CD4-positive, alpha-beta T cell treated with Interleukin-6 for 4 hours (primary cell): ENCODE data around the gene IFNA5.

Source experiments
- DNase-seq: peaks from one replicate; pipeline ENCODE4 v3.0.0-alpha.2; 2020; ENCODE audit warnings: mixed read lengths

IFNA5 gene

GRCh38 chr9:21305213-21305612 lies at the start of gene IFNA5:
IFNA5 (minus strand) TSS chr9:21305313; CDS start chr9:21305256, 57 bp downstream.
- no peak for DNase-seq

DNA sequence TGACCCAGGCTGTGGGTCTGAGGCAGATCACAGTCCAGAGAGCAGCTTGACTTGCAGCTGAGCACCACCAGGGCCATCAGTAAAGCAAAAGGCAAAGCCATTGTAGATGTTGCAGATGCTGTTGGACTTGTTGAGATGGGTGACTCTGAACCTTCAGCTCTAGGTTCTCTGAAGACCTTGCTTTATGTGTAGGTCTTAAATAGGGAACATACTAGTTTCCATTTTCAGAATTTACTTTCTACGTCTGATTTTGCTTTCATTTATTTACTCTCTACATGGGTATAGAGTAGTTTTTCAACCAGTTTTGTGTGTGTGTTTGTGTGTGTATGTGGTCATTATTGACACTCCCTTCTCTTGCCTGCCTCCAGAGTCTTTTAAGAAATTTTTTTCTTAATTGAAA lies 45.7 kb upstream of the IFNA5 start, which contains the start of gene IFNA6:
Gene IFNA6, minus strand, starts transcription at position 101 of the 400 bp plus-strand sequence. Its CDS starts 0 bp downstream, at position 101.
- no peak for DNase-seq

DNA sequence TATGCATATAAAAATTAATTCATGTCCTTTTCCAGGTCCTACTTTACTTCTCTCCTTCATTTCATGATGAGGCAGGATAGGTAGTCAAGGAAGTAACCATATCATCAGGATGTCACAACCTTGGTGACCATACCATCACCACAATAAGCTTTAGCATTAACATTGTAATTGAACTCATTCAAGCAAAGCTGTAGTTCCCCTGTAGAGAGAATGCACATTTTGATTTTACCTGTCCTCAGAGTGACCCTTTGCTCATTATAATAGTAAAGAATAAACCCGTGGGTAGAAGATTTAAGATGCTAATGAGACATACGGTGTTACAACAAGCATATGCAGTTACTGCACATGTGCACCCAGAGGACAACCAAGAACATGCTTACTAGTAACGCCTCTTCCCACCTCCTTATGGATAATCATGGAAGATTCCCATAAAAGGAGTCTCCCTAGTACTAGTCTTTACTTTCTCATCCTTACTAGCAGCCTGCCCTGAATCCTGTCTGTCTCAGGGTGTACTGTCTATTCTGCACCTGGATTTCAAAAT lies 43.4 kb upstream of the IFNA5 start:
- DNase-seq: no peak

DNA sequence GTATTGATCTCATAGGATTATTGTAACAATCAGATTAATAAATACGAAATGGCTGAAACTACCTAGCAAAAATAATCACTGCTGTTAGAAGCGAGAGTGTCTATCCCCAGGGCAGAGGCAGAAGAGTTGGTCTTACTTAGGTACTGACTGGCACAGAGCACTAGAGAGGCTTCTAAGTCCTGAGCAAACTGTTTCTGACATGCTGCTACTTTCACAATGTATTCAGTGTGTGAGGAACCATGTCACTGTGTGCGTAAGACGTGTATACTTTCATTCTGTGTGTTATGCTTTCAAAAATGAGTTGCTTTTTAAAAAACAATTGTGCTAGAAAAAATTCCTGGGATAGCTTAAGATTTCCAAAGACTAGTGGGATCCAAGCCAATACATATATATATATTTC lies 35.6 kb upstream of the IFNA5 start:
- DNase-seq: no peak

DNA sequence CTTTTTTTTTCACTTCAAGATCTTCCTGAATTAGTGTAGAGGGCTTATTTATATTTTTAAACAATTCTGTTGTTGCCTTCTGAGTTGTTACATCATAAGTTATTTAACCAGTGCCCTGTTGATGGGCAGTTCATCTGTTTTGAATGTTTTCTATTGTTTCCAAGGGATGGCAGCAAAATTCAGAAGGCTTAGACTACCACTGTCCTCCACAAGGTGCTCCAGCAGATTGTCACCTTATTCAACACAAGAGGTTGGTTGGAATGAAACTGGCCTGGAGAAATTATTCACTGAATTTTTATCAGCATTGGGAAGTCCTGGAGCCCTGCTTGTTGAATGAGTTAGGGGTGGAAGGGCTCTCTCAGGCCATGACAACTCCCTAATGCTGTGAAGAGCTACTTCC lies 31.3 kb upstream of the IFNA5 start:
- no peak for DNase-seq

DNA sequence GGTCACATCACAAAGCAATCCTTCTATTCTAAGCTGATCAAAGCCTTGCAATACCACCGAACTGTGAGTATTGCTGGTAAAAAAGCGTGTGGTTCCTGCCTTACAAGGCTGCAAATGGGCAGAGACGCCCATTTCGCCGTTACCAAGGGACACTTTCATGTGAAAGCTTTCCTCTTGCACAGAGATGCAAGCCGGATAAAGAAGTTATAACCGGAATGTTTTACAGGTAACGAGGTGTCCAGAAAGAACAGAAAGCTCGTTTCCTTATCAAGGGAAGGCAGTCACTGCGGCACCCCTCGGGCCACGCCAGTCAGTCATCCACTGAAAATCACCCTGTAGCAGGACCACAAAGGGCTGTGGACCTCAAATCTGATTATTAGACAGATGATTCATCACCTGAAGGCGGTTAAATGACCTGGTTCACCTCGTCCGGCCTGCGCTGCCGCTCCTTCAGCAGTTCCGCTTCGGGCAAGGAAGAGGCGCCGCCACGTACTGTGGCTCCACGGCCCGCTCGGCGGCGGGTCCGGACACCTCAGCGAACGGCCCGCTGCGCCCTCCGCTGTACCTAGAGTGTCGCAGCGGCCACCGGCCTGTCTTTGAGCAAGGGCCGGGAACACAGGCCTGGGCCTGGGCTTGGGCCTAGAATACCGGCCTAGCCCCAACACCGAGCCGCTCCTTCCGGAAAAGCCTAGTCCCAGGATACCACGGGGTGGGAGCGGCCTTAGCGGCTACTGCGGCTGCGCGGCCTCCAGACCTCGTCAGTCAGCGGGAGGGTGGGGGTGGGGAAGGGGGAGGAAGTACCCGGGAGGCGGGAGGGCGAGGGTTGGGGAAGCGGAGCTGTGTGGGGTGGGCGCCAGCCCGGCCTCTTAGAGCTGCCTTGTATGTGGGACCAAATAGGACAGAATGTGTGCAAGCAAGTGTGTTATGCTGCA lies 29.9 kb upstream of the IFNA5 start, which contains the start of gene KLHL9:
Gene KLHL9, minus strand, starts transcription at position 704 of the 932 bp plus-strand sequence. Its CDS starts 545 bp downstream, at position 159.
- DNase-seq: peak; percentile 92

- no peak for DNase-seq
Observed at GRCh38 chr9:21333226-21333625, 28.1 kb upstream of the IFNA5 start.

GRCh38 chr9:21331676-21332402 lies 26.7 kb upstream of the IFNA5 start:
- no peak for DNase-seq

- DNase-seq: no peak
Observed at GRCh38 chr9:21326526-21327139, 21.5 kb upstream of the IFNA5 start.

DNA sequence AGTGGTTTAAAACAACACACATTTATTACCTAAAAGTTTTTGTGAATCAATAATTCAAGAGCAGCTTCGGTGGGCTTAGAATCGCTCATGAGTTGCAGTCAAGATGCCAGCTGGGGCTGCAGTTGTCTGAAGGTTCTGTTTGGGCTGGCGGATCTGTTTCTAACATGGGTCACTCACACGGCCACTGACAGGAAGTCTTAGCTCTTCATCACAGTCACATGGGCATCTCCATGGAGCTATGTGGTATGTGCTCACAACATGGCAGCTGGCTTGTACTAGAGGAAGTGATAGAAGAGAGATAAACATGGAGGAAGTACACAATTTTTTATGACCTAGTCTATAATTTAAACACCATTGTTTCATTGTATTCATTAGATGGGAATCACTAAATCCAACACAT lies 18.9 kb upstream of the IFNA5 start:
- DNase-seq: no peak

- no peak for DNase-seq
Observed at GRCh38 chr9:21322911-21323461, 17.9 kb upstream of the IFNA5 start.

- DNase-seq: no peak
Observed at GRCh38 chr9:21320465-21320864, 15.4 kb upstream of the IFNA5 start.

GRCh38 chr9:21317956-21318923 lies 13.1 kb upstream of the IFNA5 start:
- peak; percentile 31 for DNase-seq

DNA sequence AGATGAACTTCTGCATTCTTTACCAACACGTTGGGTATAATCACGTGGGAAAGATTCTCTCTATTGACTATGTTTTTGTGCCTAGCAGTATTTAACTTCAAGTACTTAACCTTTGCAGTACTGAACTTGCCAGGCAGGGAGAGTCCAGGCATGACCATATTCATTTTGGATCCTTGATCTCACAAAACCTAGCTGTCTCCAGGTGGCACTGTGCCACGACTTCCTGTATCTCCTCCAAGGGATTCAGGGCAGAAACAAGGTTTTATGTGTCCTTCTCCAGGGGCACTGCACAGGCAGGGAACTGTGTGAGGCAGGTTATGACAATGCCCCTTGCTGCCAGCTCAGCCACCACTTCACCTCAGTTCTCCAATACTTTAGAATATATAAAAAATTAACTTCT lies 11.7 kb upstream of the IFNA5 start:
- DNase-seq: peak; percentile 7

DNA sequence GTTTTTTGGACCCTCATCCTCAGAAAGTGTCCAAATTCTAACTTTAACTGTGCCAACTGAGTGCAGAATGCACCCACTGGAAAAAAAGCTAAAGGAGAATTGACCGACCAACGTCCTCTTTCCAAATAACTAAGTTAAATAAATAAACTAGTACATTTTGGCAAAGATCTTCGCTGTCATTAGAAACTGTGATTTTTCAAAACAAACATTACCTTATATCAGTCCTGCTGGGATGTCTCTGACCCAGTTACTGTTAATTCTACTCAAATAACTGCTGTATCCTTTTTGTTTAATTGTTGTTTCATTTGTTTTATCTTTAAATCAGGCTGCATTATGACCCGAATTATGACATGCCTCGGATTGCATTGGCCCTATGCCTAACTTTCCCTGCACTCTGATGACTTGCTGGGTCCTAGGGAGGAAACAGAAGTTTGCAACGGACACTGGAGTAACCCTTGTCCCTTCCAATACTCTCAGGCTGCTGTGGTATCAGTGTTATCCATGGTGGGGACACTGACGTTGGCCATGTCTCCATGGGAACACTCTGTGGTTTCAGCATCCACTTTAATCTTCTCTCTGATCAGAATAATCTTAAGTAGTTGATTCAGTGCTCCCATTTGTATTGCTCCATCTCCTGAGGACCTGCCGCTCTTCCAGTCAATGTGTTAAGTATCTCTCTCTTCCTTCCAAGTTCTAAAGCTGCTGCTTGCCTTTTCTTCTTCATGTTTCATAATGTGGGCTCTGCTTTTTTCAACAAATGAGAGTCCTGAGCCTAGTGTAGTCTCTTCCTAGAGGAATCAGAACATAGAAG lies 11.1 kb upstream of the IFNA5 start:
- DNase-seq: no peak

- DNase-seq: no peak
Observed at GRCh38 chr9:21314152-21314551, 9.0 kb upstream of the IFNA5 start.

DNA sequence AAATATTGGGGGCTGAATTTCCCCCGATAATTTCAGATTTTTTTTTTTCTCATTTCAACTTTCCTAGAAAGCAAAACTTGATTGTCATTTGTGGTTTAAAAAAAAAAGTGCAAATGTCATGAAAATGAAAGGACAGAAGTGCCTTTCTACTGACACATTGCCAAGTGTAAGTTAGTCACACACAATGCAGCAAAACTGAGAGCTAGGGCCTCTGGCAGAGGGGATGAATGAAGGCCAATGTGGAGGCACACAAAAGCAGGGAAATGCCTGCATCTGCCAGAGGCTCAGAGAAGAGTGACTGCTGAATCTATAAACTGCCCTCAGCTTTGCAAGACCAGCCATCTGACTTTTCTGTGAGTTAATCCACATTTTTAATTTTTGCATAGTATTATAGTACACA lies 6.8 kb upstream of the IFNA5 start:
- DNase-seq: no peak

- no peak for DNase-seq
Observed at GRCh38 chr9:21295992-21296391, 9.1 kb downstream of the IFNA5 start.

- no peak for DNase-seq
Observed at GRCh38 chr9:21294904-21295538, 10.1 kb downstream of the IFNA5 start.

- no peak for DNase-seq
Observed at GRCh38 chr9:21294364-21294774, 10.7 kb downstream of the IFNA5 start.
